Eye (tissue), 1 donor: ENCODE measurements around the gene NEB.

Experiments
- DNase-seq: peaks from one replicate; pipeline ENCODE4 v3.0.0-alpha.2; 2015

Gene NEB

GRCh38 chr2:151439127-151439526 is 295.1 kb downstream of the NEB start:
- no peak for DNase-seq

DNA sequence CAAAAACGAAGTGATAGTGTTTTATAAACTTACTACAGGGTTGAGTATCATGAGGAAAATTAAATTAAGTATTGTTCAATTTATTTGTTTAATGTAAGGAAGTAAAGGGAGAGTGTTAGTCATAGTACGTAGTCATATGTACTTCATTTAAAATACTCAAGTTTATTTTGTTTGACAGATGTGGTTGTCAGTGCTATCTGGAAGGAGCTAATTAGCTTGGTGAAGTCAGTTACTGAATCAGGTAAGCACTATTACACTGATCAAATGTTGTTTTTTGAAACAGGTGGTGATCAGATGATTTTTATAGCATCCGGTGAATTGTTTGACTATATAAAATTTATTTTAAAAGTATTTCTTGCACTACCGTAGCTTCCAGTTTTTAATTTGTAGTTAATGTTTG is 295.8 kb downstream of the NEB start:
- DNase-seq: no peak

DNA sequence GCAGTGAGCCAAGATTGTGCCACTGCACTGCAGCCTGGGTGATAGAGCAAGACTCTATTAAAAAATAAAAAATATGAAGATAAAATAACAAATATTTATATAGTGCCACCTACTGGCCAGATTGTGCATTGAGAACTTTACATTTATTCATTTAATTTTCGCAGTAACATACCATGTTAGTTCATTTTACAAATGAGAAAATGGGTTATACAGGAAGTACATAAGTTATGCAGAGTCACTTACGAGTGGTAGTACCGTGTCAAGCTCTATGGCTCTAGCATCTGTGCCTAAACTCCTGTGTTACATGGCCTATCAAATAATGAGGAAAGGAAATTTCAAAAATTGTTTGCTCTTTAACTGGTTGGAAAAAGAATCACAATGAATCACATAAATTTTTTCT is 296.6 kb downstream of the NEB start:
- DNase-seq: peak; percentile 66
